ENCODE measurements around the gene MTMR12.

The MTMR12 gene

DNA sequence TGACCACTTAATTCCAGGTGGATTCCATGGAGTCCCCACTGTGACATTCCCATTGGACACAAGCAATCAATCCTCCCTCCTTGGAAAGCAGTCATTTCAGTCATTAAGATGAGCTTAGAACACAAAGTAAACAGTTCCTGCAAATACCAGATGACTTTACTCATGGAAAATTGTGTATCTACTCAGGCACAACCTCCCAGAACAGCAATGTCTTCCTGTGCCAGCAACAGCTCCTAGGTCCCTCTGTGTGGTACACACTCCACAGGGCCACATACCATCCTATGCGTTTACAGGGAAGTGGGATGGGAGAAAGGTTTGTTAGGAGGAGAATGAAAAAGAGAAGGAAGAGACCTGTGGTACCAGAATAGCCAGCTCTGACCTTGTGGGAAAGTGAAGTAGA lies 53.7 kb downstream of the MTMR12 start:
- Histone ChIP-seq H3K9ac (ENCODE audit: insufficient read length, low read depth) (no peak overlapping the region), H3K9me3 (ENCODE audit: insufficient read depth, low read length) (no peaks in the 10 kb centered on the region), H3K27me3 (ENCODE audit: insufficient read depth, insufficient read length) (no peaks in the 10 kb centered on the region), H3K4me1 (ENCODE audit: insufficient read depth, insufficient read length) (no peaks in the 10 kb centered on the region), H3K36me3 (ENCODE audit: insufficient read depth, insufficient read length, low read length) (peaks cover 60% of the 10 kb centered on the region), H3K4me3 (ENCODE audit: insufficient read length, low read depth) (no peak overlapping the region)
- TF ChIP-seq ZNF274 (IDR thresholded peaks at IDR 0.05; ENCODE audit: low read depth, low read length) = no peak
- TF ChIP-seq YY1 (IDR thresholded peaks at IDR 0.05; ENCODE audit: insufficient read depth, insufficient read length) = no peak
- no peak for TF ChIP-seq SUZ12 (IDR thresholded peaks at IDR 0.05; ENCODE audit: extremely low read depth, insufficient read depth, insufficient read length)
- DNase-seq (ENCODE audit: low read depth, low spot score) = no peak

DNA sequence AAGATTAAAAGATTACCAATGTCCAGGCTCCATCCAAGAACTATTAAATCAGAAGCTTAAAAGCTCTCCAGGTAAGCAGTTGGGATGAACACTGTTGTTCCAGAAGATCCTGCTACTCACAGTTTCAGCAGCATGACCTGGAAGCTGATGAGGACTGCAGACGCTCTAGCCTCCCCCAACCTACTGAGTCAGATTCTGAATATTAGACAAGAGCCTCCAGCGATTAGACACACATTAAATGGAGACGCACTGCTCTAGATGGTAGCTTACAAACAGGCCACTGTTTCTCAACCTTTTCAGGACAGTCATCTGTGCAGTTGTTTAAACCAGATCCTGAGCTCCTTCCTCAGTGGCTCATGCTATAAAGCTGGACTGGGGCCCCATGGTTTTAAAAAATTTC lies 54.3 kb downstream of the MTMR12 start:
- Histone ChIP-seq H3K4me3 (ENCODE audit: insufficient read length, low read depth) (no peak overlapping the region), H3K9ac (ENCODE audit: insufficient read length, low read depth) (no peak overlapping the region), H3K4me1 (ENCODE audit: insufficient read depth, insufficient read length) (no peaks in the 10 kb centered on the region), H3K36me3 (ENCODE audit: insufficient read depth, insufficient read length, low read length) (peaks cover 61% of the 10 kb centered on the region), H3K9me3 (ENCODE audit: insufficient read depth, low read length) (peaks cover 4% of the 10 kb centered on the region; the same call in 1 of the 2 replicates), H3K27me3 (ENCODE audit: insufficient read depth, insufficient read length) (no peaks in the 10 kb centered on the region)
- DNase-seq (ENCODE audit: low read depth, low spot score) = no peak
- no peak for TF ChIP-seq YY1 (IDR thresholded peaks at IDR 0.05; ENCODE audit: insufficient read depth, insufficient read length)
- no peak for TF ChIP-seq SUZ12 (IDR thresholded peaks at IDR 0.05; ENCODE audit: extremely low read depth, insufficient read depth, insufficient read length)
- no peak for TF ChIP-seq ZNF274 (IDR thresholded peaks at IDR 0.05; ENCODE audit: low read depth, low read length)

DNA sequence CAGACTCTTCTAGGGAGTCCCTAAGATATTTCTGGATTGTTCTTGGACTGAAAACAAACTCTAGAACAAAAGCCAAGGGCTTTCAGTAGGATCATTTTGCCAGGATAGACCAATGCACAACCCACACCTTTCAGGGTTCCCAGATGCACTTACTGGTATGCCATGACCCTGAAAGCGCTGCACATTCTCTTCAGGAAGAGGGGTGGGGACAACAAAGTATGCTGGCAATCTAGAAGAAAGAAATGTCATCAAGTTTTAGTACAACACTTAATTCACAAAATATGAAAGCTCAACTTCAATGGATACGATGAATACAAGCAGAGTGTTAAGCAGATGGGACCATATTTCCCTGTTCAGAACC lies 57.2 kb downstream of the MTMR12 start:
- TF ChIP-seq SUZ12 (IDR thresholded peaks at IDR 0.05; ENCODE audit: extremely low read depth, insufficient read depth, insufficient read length) (no peak), YY1 (IDR thresholded peaks at IDR 0.05; ENCODE audit: insufficient read depth, insufficient read length) (no peak), ZNF274 (IDR thresholded peaks at IDR 0.05; ENCODE audit: low read depth, low read length) (no peak)
- peaks cover 13% of the 10 kb centered on the region for H3K9me3 ChIP-seq (ENCODE audit: insufficient read depth, low read length)
- H3K36me3 ChIP-seq (ENCODE audit: insufficient read depth, insufficient read length, low read length) = peaks cover 57% of the 10 kb centered on the region
- no peaks in the 10 kb centered on the region for H3K4me1 ChIP-seq (ENCODE audit: insufficient read depth, insufficient read length)
- H3K9ac ChIP-seq (ENCODE audit: insufficient read length, low read depth) = no peak overlapping the region
- DNase-seq (ENCODE audit: low read depth, low spot score) = no peak
- no peak overlapping the region for H3K4me3 ChIP-seq (ENCODE audit: insufficient read length, low read depth)
- no peaks in the 10 kb centered on the region for H3K27me3 ChIP-seq (ENCODE audit: insufficient read depth, insufficient read length)

DNA sequence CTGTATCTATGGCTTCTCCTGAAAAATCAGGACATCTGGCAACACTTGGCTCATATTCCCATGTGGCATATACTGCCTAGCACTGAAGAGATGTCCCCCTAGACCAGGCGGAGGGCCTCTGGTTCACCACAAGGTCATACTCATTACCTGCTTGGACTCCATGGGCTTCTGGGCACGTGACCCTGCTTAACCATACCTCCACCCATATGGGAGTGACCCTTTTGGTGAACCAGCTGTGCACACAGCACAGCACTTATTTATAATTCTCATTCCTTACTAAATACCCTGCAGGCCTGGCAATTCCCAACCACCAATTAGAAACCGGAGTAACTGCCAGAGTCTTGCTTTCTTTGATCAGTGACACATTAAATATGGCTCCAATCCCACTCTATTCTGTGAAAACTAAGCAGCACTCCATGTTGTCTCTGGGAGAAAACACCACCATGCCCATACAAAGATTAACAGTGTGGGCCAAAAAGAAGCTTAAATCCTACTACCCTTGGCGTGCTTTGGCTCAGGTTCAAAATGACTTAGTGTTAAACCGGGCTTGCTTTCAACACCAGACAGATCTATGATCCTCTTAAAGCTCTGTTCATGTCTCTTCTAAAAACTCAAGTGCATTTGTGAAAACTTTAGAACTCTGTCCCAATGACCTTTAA lies 57.7 kb downstream of the MTMR12 start:
- no peak for TF ChIP-seq ZNF274 (IDR thresholded peaks at IDR 0.05; ENCODE audit: low read depth, low read length)
- no peak for TF ChIP-seq SUZ12 (IDR thresholded peaks at IDR 0.05; ENCODE audit: extremely low read depth, insufficient read depth, insufficient read length)
- no peak for TF ChIP-seq YY1 (IDR thresholded peaks at IDR 0.05; ENCODE audit: insufficient read depth, insufficient read length)
- no peak for DNase-seq (ENCODE audit: low read depth, low spot score)
- Histone ChIP-seq H3K36me3 (ENCODE audit: insufficient read depth, insufficient read length, low read length) (peaks cover 60% of the 10 kb centered on the region), H3K4me3 (ENCODE audit: insufficient read length, low read depth) (no peak overlapping the region), H3K9ac (ENCODE audit: insufficient read length, low read depth) (no peak overlapping the region), H3K4me1 (ENCODE audit: insufficient read depth, insufficient read length) (no peaks in the 10 kb centered on the region), H3K9me3 (ENCODE audit: insufficient read depth, low read length) (peaks cover 13% of the 10 kb centered on the region), H3K27me3 (ENCODE audit: insufficient read depth, insufficient read length) (no peaks in the 10 kb centered on the region)

DNA sequence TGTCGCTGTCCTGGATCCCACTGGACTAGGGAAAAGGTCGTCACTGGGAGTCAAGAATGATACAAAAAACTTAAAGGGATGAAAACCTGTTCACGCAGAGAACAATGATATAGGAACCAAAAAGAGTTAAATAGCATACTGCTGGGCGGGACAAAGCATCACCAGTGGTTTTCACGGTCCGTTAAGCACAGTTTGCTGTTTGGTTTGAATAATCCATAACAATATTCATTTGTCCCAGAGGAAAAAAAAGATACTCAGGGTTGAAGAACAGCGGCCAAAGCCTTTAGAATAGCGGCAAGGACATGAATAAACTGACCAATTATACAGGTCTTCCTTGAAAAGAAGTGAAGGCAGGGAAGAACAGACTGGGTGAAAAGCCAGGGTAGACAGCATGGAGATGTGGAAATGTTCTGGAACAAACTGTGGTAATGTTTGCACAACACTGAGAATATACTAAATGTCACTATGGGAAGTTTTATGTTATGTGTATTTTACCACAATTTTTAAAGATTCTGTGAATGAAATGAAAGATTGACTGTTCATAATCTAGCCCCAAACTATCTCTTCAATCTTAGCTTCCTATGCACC lies 60.8 kb downstream of the MTMR12 start:
- Histone ChIP-seq H3K27me3 (ENCODE audit: insufficient read depth, insufficient read length) (no peaks in the 10 kb centered on the region), H3K9me3 (ENCODE audit: insufficient read depth, low read length) (peaks cover 13% of the 10 kb centered on the region), H3K4me3 (ENCODE audit: insufficient read length, low read depth) (no peak overlapping the region), H3K9ac (ENCODE audit: insufficient read length, low read depth) (no peak overlapping the region), H3K4me1 (ENCODE audit: insufficient read depth, insufficient read length) (no peaks in the 10 kb centered on the region), H3K36me3 (ENCODE audit: insufficient read depth, insufficient read length, low read length) (peaks cover 53% of the 10 kb centered on the region)
- no peak for DNase-seq (ENCODE audit: low read depth, low spot score)
- TF ChIP-seq ZNF274 (IDR thresholded peaks at IDR 0.05; ENCODE audit: low read depth, low read length) (no peak), SUZ12 (IDR thresholded peaks at IDR 0.05; ENCODE audit: extremely low read depth, insufficient read depth, insufficient read length) (no peak), YY1 (IDR thresholded peaks at IDR 0.05; ENCODE audit: insufficient read depth, insufficient read length) (no peak)

DNA sequence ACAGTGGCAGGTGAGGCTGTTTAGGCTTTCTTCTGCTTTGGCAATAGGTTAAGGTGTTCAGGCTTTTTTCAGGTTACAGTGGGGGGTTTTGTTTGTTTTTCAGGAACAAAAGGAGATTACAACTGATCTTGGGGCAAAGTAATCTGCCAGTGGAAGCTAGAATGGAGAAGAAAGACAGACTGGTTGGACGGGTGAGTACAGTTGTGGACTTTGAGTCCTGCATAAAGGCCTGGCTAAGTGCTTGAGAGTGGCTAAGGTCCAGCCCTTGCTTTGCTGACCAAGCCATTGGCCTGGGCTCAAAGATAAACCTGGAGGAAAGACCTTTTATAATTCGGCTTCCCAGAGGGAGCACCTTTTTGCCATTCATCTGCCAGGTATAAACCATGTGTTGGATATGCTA lies 63.1 kb downstream of the MTMR12 start:
- no peak for DNase-seq (ENCODE audit: low read depth, low spot score)
- no peaks in the 10 kb centered on the region for H3K27me3 ChIP-seq (ENCODE audit: insufficient read depth, insufficient read length)
- H3K4me3 ChIP-seq (ENCODE audit: insufficient read length, low read depth) = no peak overlapping the region
- H3K9ac ChIP-seq (ENCODE audit: insufficient read length, low read depth) = no peak overlapping the region
- peaks cover 13% of the 10 kb centered on the region for H3K9me3 ChIP-seq (ENCODE audit: insufficient read depth, low read length)
- no peak for TF ChIP-seq ZNF274 (IDR thresholded peaks at IDR 0.05; ENCODE audit: low read depth, low read length)
- H3K4me1 ChIP-seq (ENCODE audit: insufficient read depth, insufficient read length) = no peaks in the 10 kb centered on the region
- peaks cover 51% of the 10 kb centered on the region for H3K36me3 ChIP-seq (ENCODE audit: insufficient read depth, insufficient read length, low read length)

DNA sequence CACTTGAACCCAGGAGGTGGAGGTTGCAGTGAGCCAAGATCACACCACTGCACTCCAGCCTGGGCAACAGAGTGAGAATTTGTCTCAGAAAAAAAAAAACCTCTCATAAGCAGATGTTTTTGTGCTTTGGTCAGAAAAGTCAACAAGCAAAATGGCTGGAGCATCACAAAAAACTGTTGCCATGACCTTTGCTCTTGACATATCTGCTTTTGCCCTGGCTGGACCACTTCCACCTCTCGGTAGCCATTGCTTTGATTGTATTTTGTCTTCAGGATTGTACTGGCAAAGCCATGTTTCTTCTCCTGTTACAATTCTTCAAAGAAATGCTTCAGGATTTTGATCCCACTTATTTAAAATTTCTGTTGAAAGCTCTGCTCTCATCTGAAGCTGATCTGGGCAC lies 67.0 kb downstream of the MTMR12 start:
- Histone ChIP-seq H3K27me3 (ENCODE audit: insufficient read depth, insufficient read length) (no peaks in the 10 kb centered on the region), H3K36me3 (ENCODE audit: insufficient read depth, insufficient read length, low read length) (peaks cover 59% of the 10 kb centered on the region), H3K9ac (ENCODE audit: insufficient read length, low read depth) (no peak overlapping the region), H3K9me3 (ENCODE audit: insufficient read depth, low read length) (no peaks in the 10 kb centered on the region), H3K4me3 (ENCODE audit: insufficient read length, low read depth) (no peak overlapping the region), H3K4me1 (ENCODE audit: insufficient read depth, insufficient read length) (no peaks in the 10 kb centered on the region)
- DNase-seq (ENCODE audit: low read depth, low spot score) = no peak
- no peak for TF ChIP-seq SUZ12 (IDR thresholded peaks at IDR 0.05; ENCODE audit: extremely low read depth, insufficient read depth, insufficient read length)
- TF ChIP-seq YY1 (IDR thresholded peaks at IDR 0.05; ENCODE audit: insufficient read depth, insufficient read length) = no peak
- TF ChIP-seq ZNF274 (IDR thresholded peaks at IDR 0.05; ENCODE audit: low read depth, low read length) = no peak
